Fibroblast of villous mesenchyme (primary cell): ENCODE measurements around the gene ARPC1A. TPM values are rescaled to one million over a fixed set of nuclear protein-coding genes. Genes with fewer than 3 reads are reported as not detected.

ENCODE experiments used
- DNase-seq: peaks from one replicate; pipeline ENCODE4 v3.0.0-alpha.2; 2010; ENCODE audit warnings: low read depth
- H3K4me3 ChIP-seq: 2 replicates; pipeline ENCODE4 v1.5.1; 2011; ENCODE audit warnings: low read depth, mild to moderate bottlenecking, low read length
- total RNA-seq: library from RNA; depleted of rRNA; stranded (reverse); fragments of >200 nt; gene quantifications from 2 replicates; pipeline ENCODE4 v1.2.3, GENCODE V29; 2012
- TF ChIP-seq, protein P1 (sequence below): IDR thresholded peaks from 2 replicates; pipeline ENCODE4 v1.5.1; 2012; ENCODE audit warnings: low read depth, mild to moderate bottlenecking, low read length; ENCODE audit not compliant: insufficient read depth

The ARPC1A gene
- total RNA-seq, 1 donor, result 158 TPM

GRCh38 chr7:99395616-99396327 is 70.1 kb downstream of the ARPC1A start:
- DNase-seq, result no peak
- TF ChIP-seq, protein P1, sequence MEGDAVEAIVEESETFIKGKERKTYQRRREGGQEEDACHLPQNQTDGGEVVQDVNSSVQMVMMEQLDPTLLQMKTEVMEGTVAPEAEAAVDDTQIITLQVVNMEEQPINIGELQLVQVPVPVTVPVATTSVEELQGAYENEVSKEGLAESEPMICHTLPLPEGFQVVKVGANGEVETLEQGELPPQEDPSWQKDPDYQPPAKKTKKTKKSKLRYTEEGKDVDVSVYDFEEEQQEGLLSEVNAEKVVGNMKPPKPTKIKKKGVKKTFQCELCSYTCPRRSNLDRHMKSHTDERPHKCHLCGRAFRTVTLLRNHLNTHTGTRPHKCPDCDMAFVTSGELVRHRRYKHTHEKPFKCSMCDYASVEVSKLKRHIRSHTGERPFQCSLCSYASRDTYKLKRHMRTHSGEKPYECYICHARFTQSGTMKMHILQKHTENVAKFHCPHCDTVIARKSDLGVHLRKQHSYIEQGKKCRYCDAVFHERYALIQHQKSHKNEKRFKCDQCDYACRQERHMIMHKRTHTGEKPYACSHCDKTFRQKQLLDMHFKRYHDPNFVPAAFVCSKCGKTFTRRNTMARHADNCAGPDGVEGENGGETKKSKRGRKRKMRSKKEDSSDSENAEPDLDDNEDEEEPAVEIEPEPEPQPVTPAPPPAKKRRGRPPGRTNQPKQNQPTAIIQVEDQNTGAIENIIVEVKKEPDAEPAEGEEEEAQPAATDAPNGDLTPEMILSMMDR, result no peak
- H3K4me3 ChIP-seq, result no peak overlapping the region

DNA sequence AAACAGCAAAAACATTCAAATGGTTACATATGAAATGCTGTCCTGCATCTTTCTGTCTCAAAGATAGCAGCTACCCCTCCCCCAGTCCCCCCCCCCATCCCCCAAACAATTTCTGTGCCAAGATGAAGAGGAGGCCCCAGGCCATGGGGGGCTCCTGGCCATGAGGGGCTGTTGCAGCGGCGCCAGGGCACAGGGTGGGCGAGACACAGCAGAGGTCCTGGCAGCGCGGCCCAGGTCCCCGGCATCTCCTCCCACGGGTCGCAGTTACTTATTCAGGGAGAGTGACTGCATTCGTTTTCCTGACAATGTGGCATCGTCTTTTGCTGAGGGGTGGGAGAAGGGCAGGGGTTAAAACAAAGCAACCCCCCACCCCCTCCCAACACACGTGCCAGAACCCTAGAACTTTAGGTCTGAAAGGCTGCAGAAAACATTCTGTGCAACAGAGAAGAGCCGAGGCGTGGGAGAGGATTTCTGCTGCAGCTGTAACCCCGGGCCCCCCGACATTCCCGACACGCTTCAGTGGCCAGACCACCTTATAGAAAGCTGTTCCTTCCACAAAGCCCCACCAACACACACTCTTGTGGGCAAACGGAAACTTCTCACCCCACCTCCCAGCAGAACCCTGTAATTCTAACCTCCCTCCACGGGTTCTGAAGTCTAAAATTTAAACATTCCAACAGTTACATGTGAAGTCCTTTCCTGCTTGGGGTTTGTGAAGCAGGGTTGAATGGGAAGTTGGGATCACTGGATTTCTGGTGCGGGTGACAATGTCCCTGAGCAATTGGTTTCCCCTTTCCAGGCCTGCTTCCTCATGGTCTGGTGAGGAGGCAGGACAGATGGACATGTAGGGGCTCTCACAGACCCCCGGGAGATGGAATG is 71.0 kb downstream of the ARPC1A start:
- DNase-seq, result no peak
- TF ChIP-seq, protein P1, result no peak
- no peak overlapping the region for H3K4me3 ChIP-seq

DNA sequence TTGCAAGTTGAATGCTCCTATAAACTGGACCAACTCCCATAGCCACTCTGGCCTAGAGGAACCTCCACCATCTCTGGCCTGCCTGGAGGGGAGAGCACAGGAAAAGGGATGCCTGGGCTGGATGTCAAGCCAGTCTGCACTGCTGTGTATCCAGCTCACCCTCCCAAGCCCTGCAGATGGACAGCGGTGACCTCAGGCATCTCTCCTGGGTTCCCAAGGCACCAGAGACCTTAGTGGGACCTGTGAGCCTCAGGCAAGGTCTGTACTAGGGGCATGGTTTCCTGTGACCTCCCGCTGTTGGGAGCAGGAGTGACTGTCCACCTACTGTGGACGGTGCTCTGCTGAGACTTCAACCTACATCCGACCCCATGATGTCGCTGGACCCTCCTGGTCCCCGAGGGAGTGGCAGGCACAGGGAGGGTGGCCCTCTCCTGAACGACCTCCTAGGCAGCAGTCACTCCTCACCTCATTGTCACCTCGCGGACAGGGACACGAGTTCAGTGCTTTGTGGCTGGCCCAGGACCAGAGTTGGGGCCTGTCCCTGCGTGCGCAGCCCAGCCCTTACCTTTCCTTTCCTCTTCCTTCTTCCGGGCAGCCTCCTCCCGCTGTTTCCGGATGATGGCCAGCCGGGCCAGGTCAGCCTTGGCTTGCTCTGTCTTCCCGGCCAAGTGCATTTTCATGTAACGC is 71.7 kb downstream of the ARPC1A start:
- TF ChIP-seq, protein P1, result no peak
- no peak overlapping the region for H3K4me3 ChIP-seq
- no peak for DNase-seq

DNA sequence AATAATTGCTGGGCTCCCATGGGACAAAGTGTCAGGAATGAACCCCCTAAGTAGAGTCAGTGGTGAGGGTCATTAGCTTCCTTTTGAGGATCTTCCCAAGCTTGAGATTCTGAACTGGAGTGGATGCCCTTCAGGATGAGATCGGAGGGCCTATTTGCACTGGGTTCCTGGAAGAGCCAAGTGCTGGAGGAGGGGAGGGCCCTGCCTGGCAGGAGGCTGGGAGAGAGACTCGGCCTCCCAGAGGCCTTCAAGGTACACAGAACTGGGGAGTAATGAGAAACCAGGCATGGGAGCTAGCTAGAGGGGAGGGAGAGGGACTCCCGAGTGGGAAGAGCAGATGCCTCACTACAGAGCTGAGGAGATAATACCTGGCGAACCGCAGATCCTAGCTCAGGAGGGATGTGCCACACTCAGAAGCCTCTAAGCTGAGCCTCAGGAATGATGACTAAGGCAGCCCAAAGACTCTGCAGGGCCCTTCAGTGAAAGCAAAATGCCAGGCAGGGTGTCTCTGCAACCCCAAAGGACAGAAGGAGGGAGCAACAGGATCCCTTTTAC is 73.3 kb downstream of the ARPC1A start:
- TF ChIP-seq, protein P1, result no peak
- H3K4me3 ChIP-seq, result no peak overlapping the region
- no peak for DNase-seq

GRCh38 chr7:99399597-99399996 is 73.9 kb downstream of the ARPC1A start:
- no peak for DNase-seq
- no peak overlapping the region for H3K4me3 ChIP-seq

GRCh38 chr7:99402854-99403253 is 77.2 kb downstream of the ARPC1A start:
- DNase-seq, result no peak
- H3K4me3 ChIP-seq, result no peak overlapping the region
- TF ChIP-seq, protein P1, result no peak

More at GRCh38 chr7:99399597-99399996, 73.9 kb downstream of the ARPC1A start:
- TF ChIP-seq, protein P1, result no peak
